GM06990 (cell line): ENCODE measurements around the gene RPL22.

ENCODE experiments used
- DNase-seq: peaks from one replicate; pipeline ENCODE4 v3.0.0-alpha.2; 2011; ENCODE audit not compliant: insufficient read length; ENCODE audit errors: extremely low read depth
- H3K27me3 ChIP-seq: replicated peaks from 2 replicates; pipeline ENCODE4 v1.6.0; 2011; ENCODE audit warnings: low read length; ENCODE audit not compliant: control insufficient read depth, insufficient read depth
- H3K36me3 ChIP-seq: 2 replicates; pipeline ENCODE4 v1.5.1; 2011; ENCODE audit warnings: low read length; ENCODE audit not compliant: control insufficient read depth, insufficient read depth
- H3K4me3 ChIP-seq: replicated peaks from 2 replicates; pipeline ENCODE4 v1.5.1; 2011; ENCODE audit warnings: low read depth, mild to moderate bottlenecking, control low read depth, low read length
- CTCF ChIP-seq: IDR thresholded peaks from 2 replicates; pipeline ENCODE4 v1.5.1; 2011; ENCODE audit warnings: low read length, control low read depth, mild to moderate bottlenecking, inconsistent platforms; ENCODE audit not compliant: insufficient read depth, poor library complexity, severe bottlenecking

The RPL22 gene

GRCh38 chr1:6136516-6137220 is 62.7 kb downstream of the RPL22 start:
- TF ChIP-seq CTCF: no peak
- no peak for DNase-seq
- peaks cover 1% of the 10 kb centered on the region; the same call in 1 of the 2 replicates for H3K27me3 ChIP-seq
- H3K4me3 ChIP-seq: no peak overlapping the region
- H3K36me3 ChIP-seq: no peaks in the 10 kb centered on the region
